Stimulated activated CD4-positive, alpha-beta T cell treated with anti-CD3 and anti-CD28 coated beads, Interleukin-15, amount 100 ng/mL, for 48 hours (primary cell): ENCODE measurements around the gene CLEC17A.
"Not testable (repeated sequence)": the region's sequence is repeated elsewhere in the genome, so short reads cannot be mapped to it uniquely, and the experiment has no call there.

Experiments
- DNase-seq, 2 donors: peaks; one replicate each; pipeline ENCODE4 v3.0.0-alpha.2; 2020; ENCODE audit warnings: low read depth in 2 of 2

The CLEC17A gene

GRCh38 chr19:14580623-14581237, 2.2 kb upstream of the CLEC17A start:
- peak; percentile 49 to 55 for DNase-seq

- DNase-seq, result not testable (repeated sequence)
Measured at GRCh38 chr19:14584372-14584771, 1.5 kb downstream of the CLEC17A start.

GRCh38 chr19:14585187-14585586, 2.3 kb downstream of the CLEC17A start:
- DNase-seq, result peak; percentile 35 to 43

- peak in 1 of 2 donors; percentile 30 for DNase-seq
Measured at GRCh38 chr19:14589433-14589832, 6.5 kb downstream of the CLEC17A start.

- DNase-seq, result no peak
Measured at GRCh38 chr19:14595558-14595957, 12.7 kb downstream of the CLEC17A start.

- DNase-seq, result no peak
Measured at GRCh38 chr19:14599548-14600147, 16.8 kb downstream of the CLEC17A start.

- DNase-seq, result no peak
Measured at GRCh38 chr19:14603990-14604387, 21.1 kb downstream of the CLEC17A start.

- DNase-seq, result no peak
Measured at GRCh38 chr19:14606627-14607026, 23.7 kb downstream of the CLEC17A start.

- no peak for DNase-seq
Measured at GRCh38 chr19:14611051-14611450, 28.2 kb downstream of the CLEC17A start.

- DNase-seq, result not testable (repeated sequence)
Measured at GRCh38 chr19:14612242-14612641, 29.4 kb downstream of the CLEC17A start.

- DNase-seq, result no peak
Measured at GRCh38 chr19:14612657-14613056, 29.8 kb downstream of the CLEC17A start.

GRCh38 chr19:14613399-14614098, 30.7 kb downstream of the CLEC17A start:
- DNase-seq, result not testable (repeated sequence)

- DNase-seq, result no peak
Measured at GRCh38 chr19:14614099-14614412, 31.2 kb downstream of the CLEC17A start.

GRCh38 chr19:14615623-14616022, 32.7 kb downstream of the CLEC17A start:
- DNase-seq, result no peak

- DNase-seq, result no peak
Measured at GRCh38 chr19:14616407-14616806, 33.5 kb downstream of the CLEC17A start.

GRCh38 chr19:14619404-14619803, 36.5 kb downstream of the CLEC17A start:
- DNase-seq, result no peak

- DNase-seq, result not testable (repeated sequence)
Measured at GRCh38 chr19:14624491-14624890, 41.6 kb downstream of the CLEC17A start.

GRCh38 chr19:14629557-14629956, 46.7 kb downstream of the CLEC17A start:
- no peak for DNase-seq

- DNase-seq, result peak in 1 of 2 donors; percentile 8
Measured at GRCh38 chr19:14632286-14632685, 49.4 kb downstream of the CLEC17A start.

- no peak for DNase-seq
Measured at GRCh38 chr19:14639536-14640277, 56.8 kb downstream of the CLEC17A start.

- no peak for DNase-seq
Measured at GRCh38 chr19:14648506-14648905, 65.6 kb downstream of the CLEC17A start.

- DNase-seq, result no peak
Measured at GRCh38 chr19:14649020-14649419, 66.1 kb downstream of the CLEC17A start.

- DNase-seq, result no peak
Measured at GRCh38 chr19:14650161-14650560, 67.3 kb downstream of the CLEC17A start.
